Mucosa of stomach (tissue), 1 donor: ENCODE measurements around the gene TP53I11.

ENCODE experiments used
- H3K27me3 ChIP-seq: one replicate; pipeline ENCODE4 v1.7.0; 2013; ENCODE audit warnings: mild to moderate bottlenecking, low read length; ENCODE audit not compliant: control insufficient read depth, insufficient read depth
- H3K36me3 ChIP-seq: one replicate; pipeline ENCODE4 v1.7.0; 2013; ENCODE audit warnings: low read length; ENCODE audit not compliant: control insufficient read depth, insufficient read depth
- H3K4me1 ChIP-seq: one replicate; pipeline ENCODE4 v1.7.0; 2013; ENCODE audit warnings: mild to moderate bottlenecking, low read length; ENCODE audit not compliant: control insufficient read depth, insufficient read depth
- H3K4me3 ChIP-seq: one replicate; pipeline ENCODE4 v1.7.0; 2013; ENCODE audit warnings: low read length
- H3K9ac ChIP-seq: one replicate; pipeline ENCODE4 v1.7.0; 2013; ENCODE audit warnings: mild to moderate bottlenecking, low read length, moderate library complexity
- H3K9me3 ChIP-seq: one replicate; pipeline ENCODE4 v1.7.0; 2013; ENCODE audit warnings: mild to moderate bottlenecking, low read length, moderate library complexity; ENCODE audit not compliant: control insufficient read depth
- donor health status: Pancreatic carcinoma.

TP53I11 gene

GRCh38 chr11:44963948-44964347, 13.3 kb upstream of the TP53I11 start:
- H3K27me3 ChIP-seq = no peaks in the 10 kb centered on the region
- H3K4me3 ChIP-seq = no peak overlapping the region
- no peaks in the 10 kb centered on the region for H3K36me3 ChIP-seq
- H3K9me3 ChIP-seq = no peaks in the 10 kb centered on the region
- peaks cover 6% of the 10 kb centered on the region for H3K4me1 ChIP-seq
- H3K9ac ChIP-seq = no peak overlapping the region

- Histone ChIP-seq H3K4me3 (no peak overlapping the region), H3K27me3 (no peaks in the 10 kb centered on the region), H3K9me3 (no peaks in the 10 kb centered on the region), H3K4me1 (peaks cover 13% of the 10 kb centered on the region), H3K9ac (no peak overlapping the region), H3K36me3 (no peaks in the 10 kb centered on the region)
Observed at GRCh38 chr11:44963136-44963535, 12.5 kb upstream of the TP53I11 start.

GRCh38 chr11:44962464-44962863, 11.8 kb upstream of the TP53I11 start:
- Histone ChIP-seq H3K36me3 (no peaks in the 10 kb centered on the region), H3K9ac (no peak overlapping the region)

GRCh38 chr11:44960200-44960845, 9.6 kb upstream of the TP53I11 start:
- Histone ChIP-seq H3K9me3 (no peaks in the 10 kb centered on the region), H3K36me3 (no peaks in the 10 kb centered on the region), H3K9ac (no peak overlapping the region), H3K4me3 (no peak overlapping the region), H3K4me1 (peaks cover 41% of the 10 kb centered on the region), H3K27me3 (no peaks in the 10 kb centered on the region)

More at GRCh38 chr11:44962464-44962863, 11.8 kb upstream of the TP53I11 start:
- Histone ChIP-seq H3K4me1 (peaks cover 20% of the 10 kb centered on the region), H3K9me3 (no peaks in the 10 kb centered on the region), H3K27me3 (no peaks in the 10 kb centered on the region), H3K4me3 (no peak overlapping the region)

- no peaks in the 10 kb centered on the region for H3K36me3 ChIP-seq
- H3K9me3 ChIP-seq = no peaks in the 10 kb centered on the region
- H3K4me3 ChIP-seq = no peak overlapping the region
- no peak overlapping the region for H3K9ac ChIP-seq
- H3K27me3 ChIP-seq = no peaks in the 10 kb centered on the region
- peaks cover 54% of the 10 kb centered on the region for H3K4me1 ChIP-seq
Observed at GRCh38 chr11:44959064-44959463, 8.4 kb upstream of the TP53I11 start.

- Histone ChIP-seq H3K36me3 (no peaks in the 10 kb centered on the region), H3K4me1 (peaks cover 56% of the 10 kb centered on the region), H3K9ac (no peak overlapping the region), H3K27me3 (no peaks in the 10 kb centered on the region), H3K9me3 (no peaks in the 10 kb centered on the region), H3K4me3 (no peak overlapping the region)
Observed at GRCh38 chr11:44957776-44958564, 7.3 kb upstream of the TP53I11 start.

GRCh38 chr11:44957040-44957515, 6.4 kb upstream of the TP53I11 start:
- H3K27me3 ChIP-seq = no peaks in the 10 kb centered on the region
- no peaks in the 10 kb centered on the region for H3K36me3 ChIP-seq
- peaks cover 65% of the 10 kb centered on the region for H3K4me1 ChIP-seq
- H3K9ac ChIP-seq = peak overlapping the region; percentile 33
- H3K9me3 ChIP-seq = no peaks in the 10 kb centered on the region
- no peak overlapping the region for H3K4me3 ChIP-seq

- no peak overlapping the region for H3K9ac ChIP-seq
- H3K4me1 ChIP-seq = peaks cover 73% of the 10 kb centered on the region
Observed at GRCh38 chr11:44955015-44955738, 4.5 kb upstream of the TP53I11 start.

GRCh38 chr11:44954051-44954906, 3.6 kb upstream of the TP53I11 start:
- peaks cover 77% of the 10 kb centered on the region for H3K4me1 ChIP-seq
- no peak overlapping the region for H3K9ac ChIP-seq
- H3K36me3 ChIP-seq = no peaks in the 10 kb centered on the region
- H3K4me3 ChIP-seq = no peak overlapping the region
- no peaks in the 10 kb centered on the region for H3K27me3 ChIP-seq
- no peaks in the 10 kb centered on the region for H3K9me3 ChIP-seq

More at GRCh38 chr11:44955015-44955738, 4.5 kb upstream of the TP53I11 start:
- Histone ChIP-seq H3K36me3 (no peaks in the 10 kb centered on the region), H3K27me3 (no peaks in the 10 kb centered on the region), H3K4me3 (no peak overlapping the region), H3K9me3 (no peaks in the 10 kb centered on the region)

- Histone ChIP-seq H3K27me3 (no peaks in the 10 kb centered on the region), H3K4me3 (no peak overlapping the region), H3K9me3 (no peaks in the 10 kb centered on the region), H3K9ac (no peak overlapping the region), H3K36me3 (no peaks in the 10 kb centered on the region), H3K4me1 (peaks cover 72% of the 10 kb centered on the region)
Observed at GRCh38 chr11:44952500-44953260, 2.0 kb upstream of the TP53I11 start.

- Histone ChIP-seq H3K27me3 (no peaks in the 10 kb centered on the region), H3K4me3 (no peak overlapping the region), H3K9ac (no peak overlapping the region), H3K9me3 (no peaks in the 10 kb centered on the region), H3K36me3 (no peaks in the 10 kb centered on the region), H3K4me1 (peaks cover 66% of the 10 kb centered on the region)
Observed at GRCh38 chr11:44952082-44952481, 1.4 kb upstream of the TP53I11 start.
